ENCODE results near the gene KRT1.

The KRT1 gene

DNA sequence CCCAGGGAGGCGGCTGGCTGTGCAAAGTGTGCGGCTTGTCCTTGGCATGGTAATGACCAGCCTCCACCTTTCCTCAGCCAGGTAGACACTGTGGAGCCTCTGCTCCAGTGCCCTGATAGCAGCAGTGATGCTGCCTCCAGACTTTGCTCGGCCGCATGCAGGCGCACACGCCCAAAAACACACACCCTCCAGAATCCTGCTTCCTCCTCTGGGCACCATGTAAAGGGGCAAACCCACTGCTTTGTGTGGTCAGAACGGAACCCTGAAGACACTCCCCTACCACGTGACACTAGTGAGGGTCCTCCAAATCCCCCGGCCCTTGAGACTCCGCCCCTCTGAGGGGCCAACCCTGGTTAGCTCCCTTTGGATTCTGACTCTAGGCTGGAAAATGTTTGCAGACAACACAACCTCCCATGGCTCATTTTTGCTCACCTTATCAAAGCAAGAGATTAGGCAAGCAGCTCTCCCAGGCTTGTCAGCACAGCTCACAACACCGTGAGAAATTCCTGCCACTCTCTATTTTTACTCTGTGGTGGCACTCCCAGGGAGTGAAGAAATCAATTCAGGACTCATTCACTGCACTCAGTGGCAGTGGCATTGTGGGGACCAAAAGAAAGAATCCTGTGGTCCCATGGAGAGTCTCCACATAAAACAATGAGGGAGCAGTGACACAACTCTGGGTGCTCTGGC, 18.6 kb upstream of the KRT1 start:
- no peak for DNase-seq

DNA sequence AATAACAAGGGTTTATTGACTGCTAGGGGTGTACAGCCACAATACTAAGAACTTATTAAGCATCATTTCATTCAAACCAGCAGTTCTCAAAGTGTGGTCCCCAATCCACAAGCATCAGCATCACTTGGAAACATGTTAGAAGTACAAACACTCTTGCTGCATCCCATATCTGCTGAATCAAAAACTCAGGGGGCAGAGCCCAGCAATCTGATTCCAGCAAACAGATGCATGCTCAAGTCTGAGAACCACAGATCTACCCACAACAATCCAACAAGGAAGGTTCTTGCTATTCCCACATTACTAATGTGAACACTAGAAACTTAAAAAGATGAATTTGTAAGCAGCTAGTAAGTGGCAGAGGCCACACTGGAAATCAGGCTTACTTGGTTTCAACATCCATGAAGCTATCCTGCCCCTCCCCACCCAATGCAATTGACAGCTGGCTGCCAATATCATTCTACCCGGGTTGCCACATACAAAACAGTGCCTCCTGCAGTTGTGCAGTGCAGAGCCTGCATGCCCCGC, 16.9 kb upstream of the KRT1 start:
- DNase-seq = no peak

DNA sequence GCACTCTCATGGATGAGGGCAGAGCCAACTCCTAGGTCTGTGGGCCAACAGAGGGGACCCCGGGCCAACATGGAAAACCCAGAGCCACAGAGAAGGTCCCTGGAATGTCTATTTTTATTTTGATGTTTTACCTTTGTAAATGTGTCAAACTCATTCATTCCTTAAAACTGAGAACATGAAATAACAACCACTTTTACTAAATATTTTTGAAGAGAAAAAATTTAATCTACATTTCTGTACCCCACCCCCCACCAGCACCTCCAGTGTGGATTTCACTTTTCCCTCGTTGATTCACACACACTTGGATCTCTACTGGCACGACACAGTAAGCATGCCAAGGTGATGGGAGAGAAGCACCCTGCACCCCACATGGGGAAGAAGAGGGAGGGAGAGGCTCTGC, 16.4 kb upstream of the KRT1 start:
- DNase-seq = no peak

DNA sequence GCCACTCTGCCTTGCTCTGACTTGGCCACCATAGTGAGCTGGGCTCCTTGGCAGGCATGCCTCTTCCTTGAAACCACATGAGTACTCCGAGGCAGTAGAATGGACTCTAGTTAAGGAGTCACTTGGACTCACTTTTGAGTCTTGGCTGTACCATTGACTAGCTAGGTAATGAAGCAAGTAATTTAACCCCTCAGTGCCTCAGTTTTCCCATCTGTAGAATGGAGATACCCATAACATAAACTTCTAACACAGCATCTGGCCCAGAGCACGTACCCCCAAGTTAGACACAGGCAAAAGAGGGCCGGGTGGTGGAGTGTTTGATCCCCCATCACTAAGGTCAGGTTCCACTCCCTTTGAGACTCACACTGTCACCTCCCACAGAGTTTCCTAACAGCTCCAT, 14.8 kb upstream of the KRT1 start:
- no peak for DNase-seq

DNA sequence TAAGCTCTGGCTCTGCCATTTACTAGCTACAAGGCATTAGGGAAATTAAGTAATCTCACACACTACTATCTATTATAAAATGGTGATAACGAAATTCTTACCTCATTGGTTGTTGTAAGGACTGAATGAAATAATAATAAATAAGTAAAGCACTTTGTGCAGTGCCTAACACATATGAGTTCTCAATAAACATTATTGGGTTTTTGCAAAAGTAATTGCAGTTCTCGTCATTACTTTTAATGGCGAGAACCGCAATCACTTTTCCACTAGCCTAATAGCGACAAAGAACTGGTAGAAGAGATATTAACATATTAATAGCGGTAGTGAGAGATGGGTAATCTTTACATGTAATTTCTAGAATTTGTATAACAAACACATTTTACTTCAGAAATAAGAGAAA, 13.9 kb upstream of the KRT1 start:
- no peak for DNase-seq

DNA sequence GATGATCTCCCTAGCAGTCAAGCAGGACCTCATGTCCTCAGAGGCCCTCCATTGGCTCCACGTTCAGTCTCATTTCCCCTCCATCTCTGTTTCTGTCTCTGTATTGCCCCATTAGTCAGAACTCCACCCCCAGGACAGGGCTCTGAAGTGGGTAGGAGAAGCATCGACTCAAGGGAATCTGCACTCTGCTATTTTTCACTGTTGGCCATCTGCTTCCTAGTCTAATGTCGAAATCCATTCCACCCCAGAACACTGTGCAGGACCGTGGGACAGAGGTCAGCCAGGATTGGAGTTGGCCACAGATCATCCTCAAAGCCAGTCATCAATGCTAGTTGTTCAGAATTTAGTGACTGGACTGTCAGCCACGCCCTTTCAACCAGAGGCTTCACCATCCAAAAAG, 13.1 kb upstream of the KRT1 start:
- no peak for DNase-seq

DNA sequence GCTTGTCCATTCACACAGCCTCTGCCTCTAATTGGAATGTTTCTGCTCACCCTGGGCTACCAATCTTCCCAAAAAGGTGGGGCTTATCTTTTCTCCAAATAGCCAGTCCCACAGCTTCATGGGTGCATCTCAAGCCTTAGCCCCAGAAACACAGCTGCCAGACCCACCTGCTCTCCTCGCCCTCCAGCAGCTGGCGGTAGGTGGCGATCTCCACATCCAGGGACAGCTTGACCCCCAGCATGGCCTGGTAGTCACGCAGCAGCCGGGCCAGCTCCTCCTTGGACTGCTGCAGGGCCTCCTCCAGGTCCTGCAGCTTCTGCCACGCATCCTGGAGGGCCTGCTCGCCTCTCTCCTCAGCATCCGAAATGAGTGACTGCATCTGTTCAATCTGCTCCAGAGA, 12.0 kb upstream of the KRT1 start:
- DNase-seq = no peak

DNA sequence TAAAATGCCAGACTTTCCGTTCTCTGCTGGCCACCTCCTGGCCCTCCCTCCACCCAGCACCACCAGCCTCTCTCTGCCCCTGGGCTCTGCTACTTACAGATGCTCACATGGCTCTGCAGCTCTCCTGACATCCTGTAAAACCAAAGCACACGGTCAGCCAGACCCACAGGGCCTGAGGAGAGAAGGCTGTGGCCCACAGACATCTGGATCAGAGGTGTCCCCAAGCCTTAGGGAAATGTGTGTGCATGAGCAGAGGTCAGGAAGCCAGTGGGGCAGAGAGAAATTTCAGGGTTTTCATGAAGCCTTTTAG, 11.6 kb upstream of the KRT1 start:
- no peak for DNase-seq

DNA sequence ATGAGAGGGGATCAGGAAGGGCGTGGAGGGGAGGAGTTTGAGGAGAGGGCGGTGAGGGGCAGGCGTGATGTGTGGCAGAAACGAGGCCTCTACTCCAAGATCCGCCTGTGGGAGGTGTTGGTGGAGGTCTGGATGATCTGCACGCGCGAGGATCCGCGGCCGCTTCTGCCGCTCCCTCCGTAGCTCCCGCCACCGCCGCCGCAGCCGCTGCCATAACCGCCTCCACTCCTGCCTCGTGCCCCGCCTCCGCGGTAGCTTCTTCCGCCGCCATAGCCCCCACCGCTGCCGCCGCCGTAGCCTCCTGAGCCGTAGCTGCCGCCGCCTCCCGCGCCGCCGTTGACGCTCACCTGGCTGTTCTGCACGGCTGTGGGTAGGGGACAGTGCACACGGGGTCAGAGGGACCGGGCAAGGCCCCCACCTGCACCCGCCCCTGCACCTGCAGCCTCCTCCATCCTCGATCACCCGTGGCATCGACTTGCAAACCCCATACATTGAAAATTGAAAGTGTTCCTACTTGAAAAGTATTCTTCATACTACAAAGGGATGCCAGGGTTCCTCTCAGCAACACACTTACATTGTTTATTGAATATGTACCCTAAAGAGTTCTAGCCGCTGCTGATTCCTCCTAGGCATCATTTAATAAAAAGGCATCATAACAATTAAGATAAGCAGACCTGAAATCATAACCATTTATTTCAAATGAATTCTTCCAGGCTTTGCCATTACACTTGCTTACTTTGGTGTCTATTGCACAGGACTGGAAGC, 11.1 kb upstream of the KRT1 start:
- DNase-seq = peak; percentile 66

DNA sequence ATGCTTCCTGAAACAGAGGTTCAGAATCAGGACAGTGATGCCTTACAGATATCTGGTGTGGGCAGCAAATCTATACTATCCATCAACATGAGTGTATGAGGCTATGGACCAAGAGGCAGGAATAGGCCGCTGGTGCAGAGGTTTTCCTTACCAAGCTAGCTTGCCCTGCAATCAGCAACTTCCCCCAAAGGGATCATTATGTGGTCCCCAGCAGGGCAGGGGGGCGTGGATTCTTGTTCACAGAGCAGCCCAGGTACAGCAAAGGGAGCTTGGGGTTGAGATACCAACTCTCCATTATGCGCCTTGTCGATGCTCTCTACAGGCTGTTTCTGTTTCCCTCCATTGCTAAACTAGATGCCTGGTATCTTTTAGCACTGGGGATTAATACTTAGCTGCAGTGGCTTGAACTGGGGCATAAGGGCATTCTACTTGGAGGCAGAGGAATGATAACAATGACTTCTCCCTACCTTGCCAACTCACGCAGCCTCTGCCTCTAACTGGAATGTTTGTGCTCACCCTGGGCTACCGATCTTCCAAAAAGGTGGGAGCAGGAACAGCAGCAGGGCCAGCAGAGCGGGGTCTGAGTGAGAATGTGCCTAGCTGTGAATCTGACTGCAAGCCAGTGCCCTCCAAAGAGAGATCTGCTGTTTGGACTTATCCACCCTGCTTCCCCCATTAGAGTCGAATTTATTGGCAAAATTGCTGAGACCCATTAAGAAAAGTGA, 10.3 kb upstream of the KRT1 start:
- DNase-seq = no peak

DNA sequence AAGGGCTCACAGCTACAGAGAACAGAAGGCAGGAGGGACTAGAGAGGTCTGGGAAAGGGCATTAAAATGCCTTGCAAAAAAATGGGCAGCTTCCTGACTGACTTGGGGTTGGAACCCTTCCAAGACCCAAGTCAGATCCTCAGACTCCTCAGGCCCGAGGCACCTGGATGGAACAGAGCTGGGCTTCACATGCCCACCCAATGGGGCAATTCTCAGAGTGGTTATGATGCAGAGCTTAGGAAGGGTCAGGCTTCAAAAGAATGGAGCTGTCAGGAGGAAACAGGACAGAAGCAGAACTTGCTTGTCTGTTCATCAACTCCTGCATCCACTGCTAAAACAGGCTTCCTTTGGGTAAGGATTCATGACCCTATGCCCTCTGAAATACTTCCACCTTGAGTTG, 9.7 kb upstream of the KRT1 start:
- no peak for DNase-seq

DNA sequence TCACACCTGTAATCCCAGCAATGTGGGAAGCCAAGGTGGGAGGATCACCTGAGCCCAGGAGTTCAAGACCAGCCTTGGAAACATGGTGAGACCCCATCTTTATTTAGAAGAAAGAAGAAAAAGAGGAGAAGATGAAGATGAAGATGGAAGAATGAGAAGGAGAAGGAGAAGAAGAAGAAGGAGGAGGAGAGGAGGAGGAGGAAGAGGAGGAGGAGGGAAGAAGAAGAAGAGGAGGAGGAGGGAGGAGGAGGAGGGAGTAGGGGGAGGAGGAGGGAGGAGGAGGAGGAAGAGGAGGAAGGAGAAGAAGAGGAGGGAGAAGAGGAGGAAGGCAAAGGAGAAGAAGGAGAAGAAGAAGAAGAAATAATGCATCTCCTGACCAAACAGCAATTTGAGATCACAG, 9.0 kb upstream of the KRT1 start:
- DNase-seq = no peak

DNA sequence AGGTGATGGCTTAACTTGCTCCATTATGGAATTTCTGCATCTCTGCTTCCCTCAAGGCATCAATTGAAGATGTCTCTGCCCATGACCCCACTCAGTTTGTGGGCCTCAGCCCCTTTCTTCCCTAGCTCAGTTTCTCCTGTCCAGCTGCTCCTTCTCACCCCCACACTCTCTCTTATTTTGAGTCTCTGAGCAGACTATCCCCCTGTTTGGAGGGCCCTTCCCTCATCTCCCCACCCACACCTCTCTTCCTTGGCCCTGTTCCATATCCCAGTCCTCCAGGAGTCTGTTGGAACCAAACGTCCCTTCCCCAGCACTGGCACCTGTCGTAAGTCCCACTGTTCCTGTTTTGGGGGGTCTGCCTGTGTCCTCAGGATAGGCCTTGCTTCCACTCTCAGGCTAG, 8.3 kb upstream of the KRT1 start:
- no peak for DNase-seq

DNA sequence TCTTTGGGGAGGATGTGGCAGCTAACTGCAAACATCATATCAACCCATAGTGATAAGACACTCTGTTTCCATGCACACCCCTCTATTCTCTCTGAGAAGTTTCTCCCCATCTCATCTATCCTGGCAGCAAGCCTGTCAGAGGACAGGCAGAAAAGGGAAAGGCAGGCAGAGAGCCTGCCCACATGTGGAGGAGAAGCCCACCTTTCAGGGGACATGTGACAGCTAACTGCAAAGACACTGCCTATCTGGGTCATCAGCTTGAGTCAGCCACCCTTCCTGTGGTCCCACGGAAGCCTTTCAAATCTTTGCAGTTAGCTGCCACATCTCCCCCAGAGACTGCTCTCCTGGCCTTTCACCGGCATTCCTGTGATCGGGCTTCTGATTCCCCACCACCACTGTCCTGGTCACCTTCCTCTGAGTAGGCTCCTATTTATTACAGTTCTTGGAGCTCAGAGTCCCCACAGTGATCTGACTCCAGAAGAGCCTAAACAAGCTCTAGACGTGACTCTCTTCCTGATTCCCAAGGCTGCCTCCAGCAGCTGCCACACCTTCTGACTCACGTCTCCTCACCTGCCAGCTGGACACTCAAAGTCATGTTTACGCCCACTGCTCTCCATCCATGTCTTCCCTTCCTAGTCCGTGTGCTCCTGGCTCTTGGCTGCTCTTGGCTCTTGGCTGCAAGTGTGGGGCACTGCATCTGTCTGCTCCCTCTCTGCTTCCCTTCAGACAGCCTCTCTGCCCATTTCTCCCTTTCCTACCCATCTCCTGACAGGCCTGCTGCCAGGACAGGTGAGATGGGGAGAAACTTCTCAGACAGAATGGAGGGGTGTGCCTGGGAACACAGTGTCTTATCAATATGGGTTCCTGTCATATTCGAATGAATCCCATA, 7.5 kb upstream of the KRT1 start:
- no peak for DNase-seq

DNA sequence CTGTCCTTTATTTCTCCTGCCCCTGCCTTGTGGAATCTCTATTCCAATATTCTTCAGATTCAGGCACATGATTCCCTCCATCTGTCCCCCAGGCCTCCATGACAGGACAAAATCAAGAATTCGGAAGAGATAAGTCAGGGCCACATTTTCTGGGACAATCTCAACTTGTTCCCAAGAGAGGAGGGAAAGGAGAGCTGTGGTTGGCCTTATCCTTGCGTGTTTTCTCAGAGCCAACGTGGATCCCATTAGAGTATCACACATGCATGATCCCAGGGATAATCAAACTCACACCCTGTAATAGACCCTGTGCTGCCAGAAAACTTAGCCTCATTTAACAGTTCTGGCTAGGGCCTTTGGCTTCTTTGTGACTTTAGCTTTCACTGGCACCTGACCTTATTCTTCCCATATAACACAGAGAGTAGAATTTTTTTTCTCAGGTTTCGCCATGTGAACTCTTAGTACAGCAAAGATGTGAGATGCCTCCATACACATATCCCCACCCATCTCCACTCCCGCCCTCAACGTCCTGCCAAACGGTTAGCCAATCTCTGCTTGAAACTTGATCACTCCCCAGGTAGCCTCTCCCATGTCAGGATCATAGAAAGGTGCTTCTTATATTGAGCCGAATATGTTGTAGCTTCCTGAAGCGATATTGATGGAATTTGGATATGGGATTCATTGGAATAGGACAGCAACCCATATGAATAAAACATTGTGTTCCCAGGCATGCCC, 6.7 kb upstream of the KRT1 start:
- DNase-seq = no peak

DNA sequence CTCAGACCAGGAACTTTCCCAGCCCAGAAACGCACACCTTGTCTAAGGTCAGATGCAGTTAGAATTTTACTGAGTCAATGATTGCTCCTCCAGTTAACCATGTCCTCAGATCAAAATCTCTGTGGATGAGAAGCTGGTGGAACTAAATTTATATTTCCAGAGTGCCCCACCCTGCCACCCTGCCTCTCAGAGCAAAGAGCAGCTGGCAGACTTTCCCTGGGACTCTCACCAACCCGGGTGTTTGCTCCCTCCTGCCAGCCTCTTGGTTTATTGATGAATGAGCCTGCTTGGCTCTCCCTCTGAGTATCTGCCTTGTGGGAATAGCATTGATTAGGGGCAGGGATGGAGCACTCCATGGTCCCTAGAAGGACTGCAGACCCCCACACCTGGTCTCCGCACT, 5.9 kb upstream of the KRT1 start:
- no peak for DNase-seq

DNA sequence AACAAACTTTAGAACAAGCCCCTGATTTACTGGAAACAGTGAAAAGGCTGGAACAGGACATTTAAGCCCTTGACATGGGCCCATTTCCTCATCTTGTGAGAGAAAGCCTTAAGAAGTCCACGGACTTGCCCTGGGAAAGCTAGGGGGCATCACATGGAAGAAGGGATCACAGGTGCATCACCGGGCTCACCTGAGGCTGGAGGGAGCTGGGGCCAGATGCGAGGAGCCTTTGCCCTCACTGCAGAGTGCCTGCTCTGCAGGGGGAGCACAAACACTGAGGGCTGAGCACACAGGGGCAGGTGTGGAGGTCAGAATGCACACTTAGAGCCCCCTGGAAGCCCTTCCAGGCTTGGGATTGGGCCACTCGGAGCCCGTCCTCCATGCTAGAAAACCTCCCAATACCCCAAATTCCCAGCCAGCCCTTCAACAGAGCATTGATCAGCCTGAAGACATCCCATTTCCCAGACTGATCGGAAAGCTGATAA, 5.2 kb upstream of the KRT1 start:
- no peak for DNase-seq

DNA sequence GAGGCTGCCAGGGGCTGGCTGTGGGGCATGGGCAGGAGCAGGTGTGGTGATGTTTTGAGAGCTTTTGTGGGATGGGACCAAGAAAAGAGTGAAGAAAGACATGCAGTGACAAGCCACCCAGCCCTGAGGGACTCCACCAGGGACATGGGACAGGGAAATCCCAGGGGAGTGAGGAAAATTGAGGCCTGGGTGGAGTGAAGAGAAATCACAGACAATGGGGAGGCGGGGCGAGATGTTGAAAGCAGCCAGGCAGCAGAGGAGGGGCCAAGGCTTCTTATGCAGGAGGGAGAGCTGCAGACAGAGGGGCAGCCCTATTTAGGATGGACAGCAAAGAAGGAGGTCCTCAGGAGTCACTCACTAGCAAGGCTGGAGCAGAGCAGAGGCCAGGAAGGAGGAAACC, 4.2 kb upstream of the KRT1 start:
- no peak for DNase-seq

DNA sequence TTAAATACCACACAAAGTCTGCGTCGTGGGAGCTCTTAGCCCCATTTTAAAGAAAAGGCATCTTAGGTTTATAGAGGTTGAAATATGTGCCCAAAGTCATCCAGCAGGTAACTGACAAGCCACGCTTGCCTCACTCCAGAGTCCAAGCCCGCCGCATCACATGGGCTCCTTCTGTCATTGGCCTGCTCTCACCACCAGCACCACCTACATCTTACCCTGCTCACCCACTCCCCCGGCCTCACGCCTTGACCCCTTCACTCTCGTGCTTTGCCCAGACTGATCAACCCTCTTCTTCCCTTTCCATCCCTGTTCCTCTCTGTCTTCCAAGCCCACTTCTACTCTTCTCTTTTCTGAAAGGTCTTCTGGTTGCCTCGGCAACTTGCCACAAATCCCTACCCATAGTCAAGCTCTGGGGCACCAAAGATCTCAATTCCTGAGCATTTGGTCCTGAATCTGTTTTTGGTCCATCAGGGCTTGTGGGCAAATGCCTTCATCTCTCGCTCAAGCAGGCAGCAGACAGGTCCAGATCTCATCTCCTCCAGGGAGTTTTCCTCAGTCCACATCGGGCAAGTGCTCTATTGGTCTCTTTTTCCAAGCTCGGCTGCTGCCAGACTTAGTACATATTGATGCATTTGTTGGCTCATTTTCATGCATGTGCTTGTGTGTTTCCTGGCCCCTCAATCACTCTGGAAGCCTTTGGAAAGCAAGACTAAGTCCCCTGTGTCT, 3.5 kb upstream of the KRT1 start:
- no peak for DNase-seq

DNA sequence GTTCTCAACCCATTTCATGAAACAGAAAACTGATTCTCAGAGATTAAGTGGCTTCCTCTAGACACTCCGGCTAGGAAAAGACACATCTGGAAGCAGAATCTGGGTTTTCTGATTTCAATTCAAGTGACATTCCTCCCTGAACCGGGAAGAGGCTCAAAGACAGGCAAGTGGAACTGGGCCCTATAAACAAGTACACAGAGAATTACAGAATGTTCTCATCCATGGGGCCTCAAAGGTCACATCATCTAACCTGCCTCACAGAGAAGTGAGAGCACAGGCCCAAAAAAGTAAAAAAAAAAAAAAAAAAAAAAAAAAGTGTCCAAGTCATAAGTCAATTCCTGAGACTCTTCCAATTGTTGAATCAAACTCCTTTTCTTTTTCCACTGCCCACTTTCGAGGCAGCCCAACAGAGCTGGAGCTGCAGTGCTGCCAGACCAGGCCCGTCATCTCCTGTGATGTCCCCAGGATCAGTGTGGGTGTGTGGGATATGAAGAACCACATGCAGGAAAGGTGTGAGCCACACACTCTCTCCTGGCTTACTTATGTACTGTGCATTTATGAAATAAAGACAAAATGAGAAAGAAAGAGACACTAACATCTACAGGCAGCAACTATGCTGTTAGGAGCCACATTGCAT, 2.8 kb upstream of the KRT1 start:
- DNase-seq = no peak

DNA sequence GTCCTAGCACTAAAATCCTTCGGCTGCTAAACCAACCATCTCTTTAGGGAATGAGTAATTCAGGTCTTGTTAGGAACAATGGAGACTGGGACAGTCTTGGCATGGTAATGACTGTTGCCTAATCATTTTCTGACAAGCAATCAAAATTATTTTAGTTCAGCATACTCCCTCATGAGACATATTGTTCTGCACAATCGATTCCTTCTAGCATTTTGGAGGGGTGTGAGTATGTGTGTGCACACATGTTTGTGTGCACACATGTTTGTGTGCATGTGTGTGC, 2.1 kb upstream of the KRT1 start:
- DNase-seq = no peak

Measured in activated T-cell treated with anti-CD3 and anti-CD28 coated beads, Interleukin-2, amount 50 U/mL, for 1 hour (primary cell).